Measurements from ENCODE around the gene SLC25A22.
A peak's percentile ranks its signal among the peaks of the same experiment; 100 is the strongest.

The SLC25A22 gene

GRCh38 chr11:791658-792534 lies 6.2 kb downstream of the SLC25A22 start:
- H3K27ac ChIP-seq (ENCODE audit: low read depth, low read length), result no peak overlapping the region
- no peak overlapping the region for H3K9ac ChIP-seq (ENCODE audit: low read depth, low read length)
- H3K36me3 ChIP-seq (ENCODE audit: insufficient read depth, low read length), result peaks cover 26% of the 10 kb centered on the region; the same call in 1 of the 2 replicates
- no peaks in the 10 kb centered on the region for H3K9me3 ChIP-seq (ENCODE audit: insufficient read depth, low read depth, low read length)
- 95% methylated on average over 49 of the region's 49 CpGs for WGBS
- H3K27me3 ChIP-seq (ENCODE audit: insufficient read depth, low read length), result no peaks in the 10 kb centered on the region
- peaks cover 9% of the 10 kb centered on the region; the same call in 1 of the 2 replicates for H3K4me1 ChIP-seq (ENCODE audit: insufficient read depth, low read length)
- H3K4me3 ChIP-seq (ENCODE audit: low read length), result no peak overlapping the region

GRCh38 chr11:790721-791564 lies 7.1 kb downstream of the SLC25A22 start:
- Histone ChIP-seq H3K4me3 (ENCODE audit: low read length) (no peak overlapping the region), H3K36me3 (ENCODE audit: insufficient read depth, low read length) (peaks cover 26% of the 10 kb centered on the region; the same call in 1 of the 2 replicates), H3K9me3 (ENCODE audit: insufficient read depth, low read depth, low read length) (no peaks in the 10 kb centered on the region), H3K4me1 (ENCODE audit: insufficient read depth, low read length) (peaks cover 4% of the 10 kb centered on the region; the same call in 1 of the 2 replicates), H3K27me3 (ENCODE audit: insufficient read depth, low read length) (no peaks in the 10 kb centered on the region), H3K9ac (ENCODE audit: low read depth, low read length) (no peak overlapping the region), H3K27ac (ENCODE audit: low read depth, low read length) (0 out of 2 replicates have a peak overlapping the region, but pooled peaks have one; percentile 25)
- WGBS, result 63% methylated on average over 18 of the region's 18 CpGs

GRCh38 chr11:789943-790342 lies 8.1 kb downstream of the SLC25A22 start, which contains the start of gene CEND1:
Gene CEND1, minus strand, starts transcription at chr11:790090. Its CDS starts 1,514 bp downstream, at chr11:788576.
- Histone ChIP-seq H3K9ac (ENCODE audit: low read depth, low read length) (no peak within 1 kb of the TSS), H3K4me3 (ENCODE audit: low read length) (no peak within 1 kb of the TSS), H3K4me1 (ENCODE audit: insufficient read depth, low read length) (peaks cover 4% of the 10 kb centered on the region; the same call in 1 of the 2 replicates), H3K36me3 (ENCODE audit: insufficient read depth, low read length) (peaks cover 26% of the 10 kb centered on the region; the same call in 1 of the 2 replicates), H3K9me3 (ENCODE audit: insufficient read depth, low read depth, low read length) (no peaks in the 10 kb centered on the region), H3K27ac (ENCODE audit: low read depth, low read length) (no peak within 1 kb of the TSS), H3K27me3 (ENCODE audit: insufficient read depth, low read length) (no peaks in the 10 kb centered on the region)
- WGBS, result 16% methylated on average over 43 of the region's 44 CpGs

DNA sequence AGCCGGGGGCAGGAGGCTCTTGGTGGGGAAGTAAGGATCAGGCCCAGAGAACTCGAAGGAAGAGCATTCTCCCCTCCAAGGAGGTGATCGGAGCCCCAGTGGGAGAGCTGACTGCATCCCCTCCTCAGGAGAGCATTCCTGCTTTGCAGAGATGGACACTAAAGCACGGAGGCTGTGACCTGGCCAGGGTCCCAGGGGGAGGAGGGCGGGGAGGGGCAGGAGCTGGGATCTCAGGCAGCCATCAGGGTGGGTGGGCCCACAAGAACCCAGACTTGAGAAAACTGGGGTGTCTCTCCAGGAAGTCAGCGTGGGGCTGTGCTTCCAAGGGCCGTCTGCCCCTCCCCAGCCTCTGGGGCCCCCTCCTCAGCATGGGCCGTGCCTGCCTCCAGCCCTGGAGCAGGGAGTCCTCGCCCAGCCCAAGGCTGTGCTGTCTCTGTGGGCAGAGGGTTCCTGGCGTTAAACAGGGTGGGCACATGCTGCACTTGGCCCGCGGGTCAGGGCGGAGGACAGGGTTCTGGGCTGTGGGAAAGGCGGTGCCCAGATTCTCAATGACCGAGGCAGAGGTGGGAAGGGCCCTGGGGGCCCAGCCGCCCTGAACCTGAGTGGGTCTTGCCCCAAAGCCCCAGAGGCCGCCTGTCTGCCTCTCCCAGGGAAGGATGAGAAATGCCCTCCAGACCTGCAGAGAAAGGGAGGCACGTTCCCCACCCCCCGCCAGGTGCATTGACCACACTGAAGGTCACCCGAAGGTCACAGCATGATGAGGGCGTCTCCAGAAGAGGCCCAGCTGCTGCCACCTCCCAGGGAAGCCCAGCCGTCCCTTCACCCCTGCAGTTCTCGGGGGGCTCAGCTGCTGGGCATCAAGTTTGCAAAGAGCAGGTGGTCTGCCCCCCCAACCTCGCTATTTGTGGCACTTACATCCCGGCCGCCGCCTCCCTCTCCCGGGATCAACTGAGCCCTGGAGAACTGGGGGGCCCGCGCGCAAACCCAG lies 8.8 kb downstream of the SLC25A22 start:
- H3K9ac ChIP-seq (ENCODE audit: low read depth, low read length), result no peak overlapping the region

DNA sequence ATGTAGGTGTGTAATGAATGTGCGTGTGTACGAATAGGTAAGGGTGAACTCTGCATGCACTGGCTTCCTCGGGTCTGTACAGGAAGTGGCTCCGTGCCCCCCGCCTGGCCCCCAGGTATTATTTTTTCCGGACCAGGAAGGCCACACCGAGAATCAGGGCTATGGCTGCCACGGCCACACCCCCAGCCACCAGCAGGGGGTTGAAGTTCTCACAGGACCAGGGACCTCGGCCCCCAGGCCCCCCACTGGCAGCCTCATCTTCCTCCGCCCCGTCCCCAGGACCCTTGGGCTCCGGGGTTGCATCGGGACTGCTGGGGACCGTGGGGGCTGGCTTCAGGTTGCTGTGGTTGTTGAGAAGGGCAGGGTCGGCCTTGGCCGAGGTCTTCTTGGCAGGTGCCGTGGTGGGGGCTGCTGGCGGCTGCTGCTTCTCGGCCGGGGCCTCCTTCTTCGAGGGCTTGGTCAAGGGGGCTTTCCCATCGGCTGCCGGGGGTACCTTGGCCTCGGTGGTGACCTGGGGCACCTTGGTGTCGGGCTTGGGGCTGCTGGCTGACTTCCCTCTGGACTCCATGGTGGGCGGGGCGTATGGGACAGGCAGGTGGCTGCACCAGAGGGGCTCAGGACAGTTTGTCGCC lies 10.0 kb downstream of the SLC25A22 start:
- Histone ChIP-seq H3K27ac (ENCODE audit: low read depth, low read length) (no peak overlapping the region), H3K36me3 (ENCODE audit: insufficient read depth, low read length) (peaks cover 11% of the 10 kb centered on the region; the same call in 1 of the 2 replicates), H3K4me1 (ENCODE audit: insufficient read depth, low read length) (peaks cover 7% of the 10 kb centered on the region), H3K4me3 (ENCODE audit: low read length) (no peak overlapping the region), H3K9ac (ENCODE audit: low read depth, low read length) (no peak overlapping the region), H3K9me3 (ENCODE audit: insufficient read depth, low read depth, low read length) (no peaks in the 10 kb centered on the region), H3K27me3 (ENCODE audit: insufficient read depth, low read length) (no peaks in the 10 kb centered on the region)
- 87% methylated on average over 28 of the region's 28 CpGs for WGBS

More for the DNA sequence above, 8.8 kb downstream of the SLC25A22 start:
- H3K36me3 ChIP-seq (ENCODE audit: insufficient read depth, low read length), result peaks cover 21% of the 10 kb centered on the region; the same call in 1 of the 2 replicates
- peaks cover 4% of the 10 kb centered on the region; the same call in 1 of the 2 replicates for H3K4me1 ChIP-seq (ENCODE audit: insufficient read depth, low read length)
- no peak overlapping the region for H3K27ac ChIP-seq (ENCODE audit: low read depth, low read length)
- WGBS, result 62% methylated on average over 31 of the region's 31 CpGs
- no peaks in the 10 kb centered on the region for H3K9me3 ChIP-seq (ENCODE audit: insufficient read depth, low read depth, low read length)
- H3K4me3 ChIP-seq (ENCODE audit: low read length), result no peak overlapping the region
- no peaks in the 10 kb centered on the region for H3K27me3 ChIP-seq (ENCODE audit: insufficient read depth, low read length)

- H3K4me3 ChIP-seq (ENCODE audit: low read length), result no peak overlapping the region
- no peak overlapping the region for H3K27ac ChIP-seq (ENCODE audit: low read depth, low read length)
- 93% methylated on average over 24 of the region's 24 CpGs for WGBS
- no peaks in the 10 kb centered on the region for H3K9me3 ChIP-seq (ENCODE audit: insufficient read depth, low read depth, low read length)
- no peak overlapping the region for H3K9ac ChIP-seq (ENCODE audit: low read depth, low read length)
- peaks cover 10% of the 10 kb centered on the region; the same call in 1 of the 2 replicates for H3K36me3 ChIP-seq (ENCODE audit: insufficient read depth, low read length)
- no peaks in the 10 kb centered on the region for H3K27me3 ChIP-seq (ENCODE audit: insufficient read depth, low read length)
- H3K4me1 ChIP-seq (ENCODE audit: insufficient read depth, low read length), result peaks cover 13% of the 10 kb centered on the region
Observed at GRCh38 chr11:787084-787675, 10.9 kb downstream of the SLC25A22 start.

DNA sequence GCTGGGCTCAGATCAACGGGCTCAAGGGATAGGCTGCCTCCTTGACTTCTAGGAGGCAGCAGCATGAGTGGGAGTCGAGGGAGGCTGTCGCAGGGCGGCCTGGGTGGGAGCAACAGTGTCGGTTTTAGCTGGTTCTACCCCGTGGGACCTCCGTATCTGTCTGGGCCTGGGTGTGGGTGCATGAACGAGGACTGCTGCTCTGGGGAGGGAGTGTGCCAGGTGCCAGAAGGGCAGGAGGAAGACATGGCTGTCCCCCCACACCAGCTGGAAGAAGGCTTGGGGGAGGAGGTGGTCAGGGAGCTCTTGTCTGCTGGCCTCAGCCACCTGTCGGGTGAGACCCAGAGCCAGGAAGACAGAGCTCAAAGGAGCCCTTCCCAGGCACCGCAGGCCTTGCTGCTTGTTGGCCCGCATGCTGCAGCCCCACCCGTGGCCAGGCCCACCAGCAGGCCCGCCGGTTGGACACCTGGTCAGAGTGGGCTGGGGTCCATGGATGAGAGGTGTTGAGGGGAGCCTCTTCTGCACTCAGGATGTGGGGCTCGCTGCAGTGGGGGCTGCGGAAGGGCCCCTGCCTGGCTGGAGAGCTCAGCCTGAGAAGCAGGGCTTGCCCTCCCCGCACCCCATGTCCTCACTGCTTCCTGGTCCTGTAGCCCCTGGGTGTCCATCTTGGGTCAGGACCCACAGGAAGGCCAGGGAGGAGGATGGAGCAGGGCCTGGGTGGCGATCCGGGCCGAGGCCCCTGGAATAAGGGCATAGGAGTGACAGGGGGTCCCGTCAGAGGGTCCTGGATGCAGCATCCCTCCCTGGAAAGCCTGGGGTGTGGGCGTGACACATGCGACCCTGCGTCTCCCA lies 11.6 kb downstream of the SLC25A22 start:
- H3K4me1 ChIP-seq (ENCODE audit: insufficient read depth, low read length), result peaks cover 13% of the 10 kb centered on the region
- WGBS, result 87% methylated on average over 23 of the region's 24 CpGs
- no peaks in the 10 kb centered on the region for H3K9me3 ChIP-seq (ENCODE audit: insufficient read depth, low read depth, low read length)
- peaks cover 5% of the 10 kb centered on the region; the same call in 1 of the 2 replicates for H3K36me3 ChIP-seq (ENCODE audit: insufficient read depth, low read length)
- no peak overlapping the region for H3K4me3 ChIP-seq (ENCODE audit: low read length)
- no peak overlapping the region for H3K27ac ChIP-seq (ENCODE audit: low read depth, low read length)
- no peaks in the 10 kb centered on the region for H3K27me3 ChIP-seq (ENCODE audit: insufficient read depth, low read length)
- no peak overlapping the region for H3K9ac ChIP-seq (ENCODE audit: low read depth, low read length)

DNA sequence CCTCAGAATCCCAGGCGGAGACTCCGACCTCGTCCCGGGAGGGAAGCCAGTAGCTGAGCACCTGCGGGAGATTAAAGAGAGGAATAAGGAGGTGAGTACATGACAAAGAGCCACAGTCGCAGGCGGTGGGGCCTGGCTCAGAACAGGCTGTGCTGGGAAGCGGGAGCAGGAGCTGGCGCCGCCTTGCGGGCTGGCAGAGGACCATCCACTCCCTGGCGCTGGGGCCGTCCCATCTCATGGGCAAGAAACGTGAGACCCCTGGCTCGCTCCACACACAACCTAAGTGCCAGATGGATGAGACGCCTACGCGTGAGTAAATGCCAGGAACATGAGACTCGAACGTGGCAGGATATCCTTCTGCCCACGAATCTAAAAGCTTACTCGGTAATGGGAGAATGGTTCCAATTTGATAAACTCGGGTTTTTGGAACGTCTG lies 14.5 kb downstream of the SLC25A22 start:
- WGBS, result 6% methylated on average over 24 of the region's 24 CpGs
- H3K27ac ChIP-seq (ENCODE audit: low read depth, low read length), result no peak overlapping the region; the same call in 1 of the 2 replicates

More for the DNA sequence above, 14.5 kb downstream of the SLC25A22 start:
- no peaks in the 10 kb centered on the region for H3K9me3 ChIP-seq (ENCODE audit: insufficient read depth, low read depth, low read length)
- peaks cover 9% of the 10 kb centered on the region for H3K4me1 ChIP-seq (ENCODE audit: insufficient read depth, low read length)
- no peaks in the 10 kb centered on the region for H3K27me3 ChIP-seq (ENCODE audit: insufficient read depth, low read length)
- H3K36me3 ChIP-seq (ENCODE audit: insufficient read depth, low read length), result 0 out of 2 replicates have a peak, but pooled peaks cover 10% of the 10 kb centered on the region
- H3K4me3 ChIP-seq (ENCODE audit: low read length), result peak overlapping the region; percentile 11; the same call in 1 of the 2 replicates
- H3K9ac ChIP-seq (ENCODE audit: low read depth, low read length), result no peak overlapping the region

All from HUES64 (cell line).